ENCODE results near the gene LARP1.
A peak's percentile ranks its signal among the peaks of the same experiment; 100 is the strongest.
"Not testable (repeated sequence)": the region's sequence is repeated elsewhere in the genome, so short reads cannot be mapped to it uniquely, and the experiment has no call there.

LARP1 gene

GRCh38 chr5:154755361-154756008, at the start of gene LARP1:
Gene LARP1 (plus strand): TSS chr5:154755377. CDS start chr5:154755758, 381 bp downstream.
- no peak for DNase-seq

- no peak for DNase-seq
Observed at GRCh38 chr5:154706416-154706815, 48.8 kb upstream of the LARP1 start.

GRCh38 chr5:154707641-154708040, 47.5 kb upstream of the LARP1 start:
- DNase-seq, result no peak

GRCh38 chr5:154708207-154708606, 47.0 kb upstream of the LARP1 start:
- no peak for DNase-seq

GRCh38 chr5:154708846-154709245, 46.3 kb upstream of the LARP1 start:
- DNase-seq, result no peak

- no peak for DNase-seq
Observed at GRCh38 chr5:154709368-154710305, 45.5 kb upstream of the LARP1 start.

- DNase-seq, result no peak
Observed at GRCh38 chr5:154712518-154713437, 42.4 kb upstream of the LARP1 start.

GRCh38 chr5:154713615-154714125, 41.5 kb upstream of the LARP1 start:
- DNase-seq, result no peak

GRCh38 chr5:154714266-154714986, 40.8 kb upstream of the LARP1 start:
- peak; percentile 30 for DNase-seq

- DNase-seq, result no peak
Observed at GRCh38 chr5:154721481-154722058, 33.6 kb upstream of the LARP1 start.

- no peak for DNase-seq
Observed at GRCh38 chr5:154722097-154722496, 33.1 kb upstream of the LARP1 start.

- no peak for DNase-seq
Observed at GRCh38 chr5:154722936-154723335, 32.2 kb upstream of the LARP1 start.

- no peak for DNase-seq
Observed at GRCh38 chr5:154723740-154724505, 31.3 kb upstream of the LARP1 start.

- DNase-seq, result no peak
Observed at GRCh38 chr5:154727361-154727760, 27.8 kb upstream of the LARP1 start.

GRCh38 chr5:154728939-154729588, 26.1 kb upstream of the LARP1 start:
- no peak for DNase-seq

- DNase-seq, result no peak
Observed at GRCh38 chr5:154729613-154730012, 25.6 kb upstream of the LARP1 start.

- not testable (repeated sequence) for DNase-seq
Observed at GRCh38 chr5:154730761-154731160, 24.4 kb upstream of the LARP1 start.

- no peak for DNase-seq
Observed at GRCh38 chr5:154732212-154732611, 23.0 kb upstream of the LARP1 start.

GRCh38 chr5:154734370-154735248, 20.6 kb upstream of the LARP1 start:
- no peak for DNase-seq

Data from activated CD4-positive, alpha-beta T cell treated with anti-CD3 and anti-CD28 coated beads, Interleukin-2, amount 50 U/mL, for 16 hours (primary cell).